Neural cell (in vitro differentiated cells): ENCODE data around the gene GOLGA7B. TPM values are rescaled to one million over a fixed set of nuclear protein-coding genes. Genes with fewer than 3 reads are reported as not detected.

Experiments used
- H2AFZ ChIP-seq: fragments of 200-600, 300-800 bp; sonication (generic), shearing (Covaris generic); 2 replicates; pipeline ENCODE4 v1.6.0; 2014; ENCODE audit warnings: low read depth, mild to moderate bottlenecking, antibody characterized with exemption, low read length, moderate library complexity
- H3F3A ChIP-seq: fragments of 200-600 bp; shearing (Covaris generic); 2 replicates; pipeline ENCODE4 v1.6.1; 2016; ENCODE audit warnings: mild to moderate bottlenecking, moderate library complexity, mixed read lengths, antibody characterized with exemption, low read length; ENCODE audit not compliant: insufficient read depth, poor library complexity, severe bottlenecking
- H3K27ac ChIP-seq: fragments of 200-600, 300-800 bp; sonication (generic), shearing (Covaris generic); 2 replicates; pipeline ENCODE4 v1.5.1; 2014; ENCODE audit warnings: mild to moderate bottlenecking, low read length, moderate library complexity
- H3K27me3 ChIP-seq: fragments of 300-800, 200-600 bp; sonication (generic), shearing (Covaris generic); 2 replicates; pipeline ENCODE4 v1.6.0; 2014; ENCODE audit warnings: mild to moderate bottlenecking, low read depth, low read length, moderate library complexity; ENCODE audit not compliant: insufficient read depth
- H3K36me3 ChIP-seq: fragments of 300-800, 200-600 bp; sonication (generic), shearing (Covaris generic); 2 replicates; pipeline ENCODE4 v1.5.1; 2014; ENCODE audit warnings: mild to moderate bottlenecking, antibody characterized with exemption, low read length, moderate library complexity; ENCODE audit not compliant: insufficient read depth
- H3K4me2 ChIP-seq: fragments of 300-800, 200-600 bp; sonication (generic), shearing (Covaris generic); 2 replicates; pipeline ENCODE4 v1.6.0; 2014; ENCODE audit warnings: mild to moderate bottlenecking, low read length
- H3K4me3 ChIP-seq: fragments of 300-800, 200-600 bp; sonication (generic), shearing (Covaris generic); 2 replicates; pipeline ENCODE4 v1.5.1; 2014; ENCODE audit warnings: mild to moderate bottlenecking, low read length, moderate library complexity
- H3K79me2 ChIP-seq: fragments of 200-600 bp; shearing (Covaris generic); replicated peaks from 2 replicates; pipeline ENCODE4 v1.6.0; 2014; ENCODE audit warnings: mild to moderate bottlenecking, low read length, moderate library complexity; ENCODE audit not compliant: insufficient read depth
- H3K9ac ChIP-seq: fragments of 300-800, 200-600 bp; sonication (generic), shearing (Covaris generic); 2 replicates; pipeline ENCODE4 v1.6.1; 2016; ENCODE audit warnings: mild to moderate bottlenecking, low read length, mixed read lengths
- H3K9me2 ChIP-seq: fragments of 200-600 bp; shearing (Covaris generic); 2 replicates; pipeline ENCODE4 v1.6.1; 2016; ENCODE audit warnings: mild to moderate bottlenecking, low read length, mixed read lengths; ENCODE audit not compliant: insufficient read depth
- H3K9me3 ChIP-seq: fragments of 200-600, 300-800 bp; sonication (generic), shearing (Covaris generic); 2 replicates; pipeline ENCODE4 v1.6.1; 2016; ENCODE audit warnings: mild to moderate bottlenecking, mixed run types, low read length, moderate library complexity, mixed read lengths
- H4K20me1 ChIP-seq: fragments of 200-600 bp; shearing (Covaris generic); 2 replicates; pipeline ENCODE4 v1.6.1; 2016; ENCODE audit warnings: mild to moderate bottlenecking, mixed run types; ENCODE audit not compliant: insufficient read depth
- CTCF ChIP-seq: fragments of 450-650 bp; IDR thresholded peaks from 2 replicates; pipeline ENCODE4 v1.5.1; 2014; ENCODE audit warnings: antibody characterized with exemption, mild to moderate bottlenecking, moderate library complexity; ENCODE audit not compliant: poor library complexity, severe bottlenecking
- EP300 ChIP-seq: fragments of 450-650 bp; conservative IDR thresholded peaks from 2 replicates; pipeline ENCODE4 v1.6.1; 2014; ENCODE audit warnings: antibody characterized with exemption, mild to moderate bottlenecking, moderate library complexity; ENCODE audit not compliant: poor library complexity, severe bottlenecking
- EZH2 ChIP-seq: fragments of 200-600, 300-800 bp; shearing (Covaris generic), sonication (generic); IDR thresholded peaks from 2 replicates; pipeline ENCODE4 v1.6.1; 2014; ENCODE audit warnings: antibody characterized with exemption, low read length, borderline replicate concordance, mild to moderate bottlenecking; ENCODE audit not compliant: insufficient read depth, poor library complexity, severe bottlenecking
- MXI1 ChIP-seq: fragments of 450-650 bp; conservative IDR thresholded peaks from 2 replicates; pipeline ENCODE4 v1.6.1; 2014; ENCODE audit warnings: antibody characterized with exemption, mild to moderate bottlenecking; ENCODE audit not compliant: poor library complexity, severe bottlenecking
- POLR2AphosphoS5 ChIP-seq: IDR thresholded peaks from 2 replicates; pipeline ENCODE4 v1.6.1; 2012
- RAD21 ChIP-seq: fragments of 450-650 bp; conservative IDR thresholded peaks from 2 replicates; pipeline ENCODE4 v1.6.1; 2014; ENCODE audit warnings: antibody characterized with exemption, mild to moderate bottlenecking, moderate library complexity
- REST ChIP-seq: IDR thresholded peaks from 2 replicates; pipeline ENCODE4 v1.6.1; 2012; ENCODE audit warnings: borderline replicate concordance
- SMC3 ChIP-seq: fragments of 450-650 bp; conservative IDR thresholded peaks from 2 replicates; pipeline ENCODE4 v1.6.1; 2014; ENCODE audit warnings: antibody characterized with exemption, mild to moderate bottlenecking, moderate library complexity; ENCODE audit not compliant: poor library complexity
- TAF1 ChIP-seq: IDR thresholded peaks from 2 replicates; pipeline ENCODE4 v1.6.1; 2012; ENCODE audit warnings: low read depth
- polyA plus RNA-seq: library from polyadenylated mRNA; depleted of rRNA; stranded (reverse); fragments of >200 nt; gene quantifications from 2 replicates; pipeline ENCODE4 v1.2.3, GENCODE V29; 2014

The GOLGA7B gene
- polyA plus RNA-seq, 1 donor from 2014 or later: 30.4 TPM

GRCh38 chr10:97801422-97801821, 48.2 kb upstream of the GOLGA7B start:
- Histone ChIP-seq H3K79me2 (no peaks in the 10 kb centered on the region), H3K4me3 (no peak overlapping the region), H3K9ac (no peak overlapping the region), H3K27me3 (no peaks in the 10 kb centered on the region), H3K27ac (no peak overlapping the region), H4K20me1 (no peaks in the 10 kb centered on the region), H3K9me2 (no peaks in the 10 kb centered on the region), H3K36me3 (no peaks in the 10 kb centered on the region), H2AFZ (no peak overlapping the region), H3K4me2 (no peak overlapping the region), H3K9me3 (peaks cover 7% of the 10 kb centered on the region), H3F3A (no peaks in the 10 kb centered on the region)
- no peak for TF ChIP-seq TAF1
- no peak for TF ChIP-seq POLR2AphosphoS5
- TF ChIP-seq CTCF: no peak
- TF ChIP-seq EZH2: no peak
- no peak for TF ChIP-seq REST
- TF ChIP-seq EP300: no peak
- no peak for TF ChIP-seq MXI1

GRCh38 chr10:97805096-97805884, 44.4 kb upstream of the GOLGA7B start:
- no peak overlapping the region for H2AFZ ChIP-seq
- no peak overlapping the region for H3K4me3 ChIP-seq
- no peaks in the 10 kb centered on the region for H3F3A ChIP-seq
- H3K27me3 ChIP-seq: no peaks in the 10 kb centered on the region
- no peaks in the 10 kb centered on the region for H4K20me1 ChIP-seq
- H3K9ac ChIP-seq: no peak overlapping the region
- H3K27ac ChIP-seq: no peak overlapping the region
- no peaks in the 10 kb centered on the region for H3K9me2 ChIP-seq
- H3K9me3 ChIP-seq: no peaks in the 10 kb centered on the region
- H3K36me3 ChIP-seq: no peaks in the 10 kb centered on the region
- TF ChIP-seq SMC3 (no peak), EP300 (no peak), CTCF (no peak), EZH2 (no peak), TAF1 (no peak), RAD21 (no peak), REST (no peak), MXI1 (no peak), POLR2AphosphoS5 (no peak)
- no peak overlapping the region for H3K4me2 ChIP-seq
- no peaks in the 10 kb centered on the region for H3K79me2 ChIP-seq
